ENCODE results near the gene HIGD1A.

DNA sequence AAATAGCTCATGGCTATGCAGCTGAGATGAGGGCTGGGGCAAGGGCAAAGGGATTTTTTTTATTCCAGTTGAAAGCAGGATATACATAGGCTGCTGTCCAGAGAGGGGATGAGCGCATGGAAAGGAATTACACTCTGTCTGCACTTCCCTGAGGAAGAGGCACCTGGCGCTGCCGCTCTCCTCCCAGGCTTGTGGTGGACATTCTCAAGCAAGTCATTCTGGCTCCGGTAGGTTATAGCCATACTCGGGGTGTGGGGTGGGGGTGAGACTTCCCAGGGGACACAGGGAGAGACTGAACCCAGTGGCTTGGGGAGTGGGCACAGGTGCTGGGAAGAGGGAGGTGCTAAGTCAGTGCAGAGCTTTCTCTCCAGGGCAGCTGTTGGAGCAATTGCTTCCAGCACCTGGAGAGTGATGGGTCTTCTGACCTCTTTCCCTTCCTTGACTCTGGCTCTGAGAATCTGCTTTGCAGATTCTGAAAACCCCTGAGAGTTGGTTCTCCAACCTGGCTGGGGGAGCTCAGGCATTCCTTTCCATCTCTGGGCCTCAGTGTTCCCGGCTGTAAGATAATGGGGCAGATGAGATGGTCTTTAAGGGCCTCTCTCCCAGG is 47.0 kb upstream of the HIGD1A start:
- TF ChIP-seq, protein P1, sequence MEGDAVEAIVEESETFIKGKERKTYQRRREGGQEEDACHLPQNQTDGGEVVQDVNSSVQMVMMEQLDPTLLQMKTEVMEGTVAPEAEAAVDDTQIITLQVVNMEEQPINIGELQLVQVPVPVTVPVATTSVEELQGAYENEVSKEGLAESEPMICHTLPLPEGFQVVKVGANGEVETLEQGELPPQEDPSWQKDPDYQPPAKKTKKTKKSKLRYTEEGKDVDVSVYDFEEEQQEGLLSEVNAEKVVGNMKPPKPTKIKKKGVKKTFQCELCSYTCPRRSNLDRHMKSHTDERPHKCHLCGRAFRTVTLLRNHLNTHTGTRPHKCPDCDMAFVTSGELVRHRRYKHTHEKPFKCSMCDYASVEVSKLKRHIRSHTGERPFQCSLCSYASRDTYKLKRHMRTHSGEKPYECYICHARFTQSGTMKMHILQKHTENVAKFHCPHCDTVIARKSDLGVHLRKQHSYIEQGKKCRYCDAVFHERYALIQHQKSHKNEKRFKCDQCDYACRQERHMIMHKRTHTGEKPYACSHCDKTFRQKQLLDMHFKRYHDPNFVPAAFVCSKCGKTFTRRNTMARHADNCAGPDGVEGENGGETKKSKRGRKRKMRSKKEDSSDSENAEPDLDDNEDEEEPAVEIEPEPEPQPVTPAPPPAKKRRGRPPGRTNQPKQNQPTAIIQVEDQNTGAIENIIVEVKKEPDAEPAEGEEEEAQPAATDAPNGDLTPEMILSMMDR (IDR thresholded peaks at IDR 0.05; ENCODE audit: control extremely low read depth in 1 of 3, insufficient read depth in 1 of 3, low read depth in 1 of 3, low read length in 3 of 3), result no peak
- TF ChIP-seq BACH1 (IDR thresholded peaks at IDR 0.05; ENCODE audit: low read length) (no peak), POLR2A (IDR thresholded peaks at IDR 0.05; ENCODE audit: control extremely low read depth in 1 of 2, low read depth in 2 of 2, low read length in 2 of 2) (no peak), SUZ12 (IDR thresholded peaks at IDR 0.05; ENCODE audit: low read length) (no peak), CREB1 (IDR thresholded peaks at IDR 0.05) (no peak), ZNF274 (IDR thresholded peaks at IDR 0.05; ENCODE audit: borderline replicate concordance, extremely low read depth, low read length) (no peak), CBX8 (IDR thresholded peaks at IDR 0.05; ENCODE audit: borderline replicate concordance, low read depth, low read length) (no peak), RFX5 (IDR thresholded peaks at IDR 0.05; ENCODE audit: borderline replicate concordance, low read depth, low read length) (no peak), CHD2 (IDR thresholded peaks at IDR 0.05; ENCODE audit: low read length) (no peak), POLR2AphosphoS5 (IDR thresholded peaks at IDR 0.05; ENCODE audit: low read depth, low read length) (no peak), JUND (IDR thresholded peaks at IDR 0.05; ENCODE audit: low read length) (no peak)
- TF ChIP-seq, protein P2, sequence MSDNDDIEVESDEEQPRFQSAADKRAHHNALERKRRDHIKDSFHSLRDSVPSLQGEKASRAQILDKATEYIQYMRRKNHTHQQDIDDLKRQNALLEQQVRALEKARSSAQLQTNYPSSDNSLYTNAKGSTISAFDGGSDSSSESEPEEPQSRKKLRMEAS (IDR thresholded peaks at IDR 0.05), result no peak
- TF ChIP-seq, protein P3, sequence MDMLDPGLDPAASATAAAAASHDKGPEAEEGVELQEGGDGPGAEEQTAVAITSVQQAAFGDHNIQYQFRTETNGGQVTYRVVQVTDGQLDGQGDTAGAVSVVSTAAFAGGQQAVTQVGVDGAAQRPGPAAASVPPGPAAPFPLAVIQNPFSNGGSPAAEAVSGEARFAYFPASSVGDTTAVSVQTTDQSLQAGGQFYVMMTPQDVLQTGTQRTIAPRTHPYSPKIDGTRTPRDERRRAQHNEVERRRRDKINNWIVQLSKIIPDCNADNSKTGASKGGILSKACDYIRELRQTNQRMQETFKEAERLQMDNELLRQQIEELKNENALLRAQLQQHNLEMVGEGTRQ (IDR thresholded peaks at IDR 0.05; ENCODE audit: low read length), result no peak

Data from H1 (cell line).